ENCODE measurements around the gene SLC4A4. TPM values are rescaled to one million over a fixed set of nuclear protein-coding genes. Genes with fewer than 3 reads are reported as not detected.

Gene SLC4A4
- total RNA-seq, 1 donor from 2014 or later, result 3.0 TPM

DNA sequence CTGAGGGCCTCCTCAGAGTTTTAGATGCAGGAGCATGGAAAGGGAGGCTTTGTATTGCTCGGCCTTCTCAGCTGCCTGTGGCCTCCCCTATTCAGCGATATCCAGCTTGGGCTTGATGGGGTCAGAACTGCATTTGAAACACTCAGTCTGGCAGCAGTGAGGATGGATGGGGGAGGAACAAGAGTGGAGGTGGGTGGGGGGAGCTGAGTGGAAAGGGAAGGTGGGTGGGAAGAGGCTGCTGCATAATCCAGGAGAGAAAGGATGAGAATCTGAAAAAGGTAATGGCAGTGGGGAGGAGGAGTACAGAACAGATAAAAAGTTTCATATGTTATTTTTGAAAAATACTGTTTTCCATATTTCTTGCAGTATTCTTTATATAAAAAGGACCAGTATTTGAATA lies 202.7 kb downstream of the SLC4A4 start:
- Histone ChIP-seq H3K36me3 (ENCODE audit: insufficient read depth, low read length) (no peaks in the 10 kb centered on the region), H3K9me3 (ENCODE audit: insufficient read depth, low read depth, low read length) (no peaks in the 10 kb centered on the region), H3K9ac (ENCODE audit: low read length) (no peak overlapping the region), H3K27me3 (ENCODE audit: insufficient read depth, low read length) (no peaks in the 10 kb centered on the region), H3K4me1 (ENCODE audit: insufficient read depth, low read length) (peaks cover 6% of the 10 kb centered on the region), H3K4me3 (ENCODE audit: insufficient read depth, low read depth, low read length) (no peak overlapping the region), H4K20me1 (ENCODE audit: insufficient read depth, low read length) (no peaks in the 10 kb centered on the region), H2AFZ (ENCODE audit: low read depth, low read length) (no peak overlapping the region), H3K79me2 (ENCODE audit: insufficient read depth, low read length) (no peaks in the 10 kb centered on the region), H3K4me2 (ENCODE audit: low read length) (no peak overlapping the region), H3K27ac (ENCODE audit: low read depth, low read length) (no peak overlapping the region)
- H3K9me3 Mint-ChIP-seq (ENCODE audit: unreplicated experiment), result no peaks in the 10 kb centered on the region
- DNase-seq (ENCODE audit: low read depth), result no peak
- FAIRE-seq, result no peak
- no peaks in the 10 kb centered on the region for H3K36me3 Mint-ChIP-seq (ENCODE audit: low read depth, unreplicated experiment)
- H3K27me3 Mint-ChIP-seq (ENCODE audit: low read depth, unreplicated experiment), result no peaks in the 10 kb centered on the region
- H3K4me3 Mint-ChIP-seq (ENCODE audit: unreplicated experiment), result no peak overlapping the region
- TF ChIP-seq EZH2 (IDR thresholded peaks at IDR 0.05; ENCODE audit: insufficient read depth, low read length), result no peak
- TF ChIP-seq, protein P1, sequence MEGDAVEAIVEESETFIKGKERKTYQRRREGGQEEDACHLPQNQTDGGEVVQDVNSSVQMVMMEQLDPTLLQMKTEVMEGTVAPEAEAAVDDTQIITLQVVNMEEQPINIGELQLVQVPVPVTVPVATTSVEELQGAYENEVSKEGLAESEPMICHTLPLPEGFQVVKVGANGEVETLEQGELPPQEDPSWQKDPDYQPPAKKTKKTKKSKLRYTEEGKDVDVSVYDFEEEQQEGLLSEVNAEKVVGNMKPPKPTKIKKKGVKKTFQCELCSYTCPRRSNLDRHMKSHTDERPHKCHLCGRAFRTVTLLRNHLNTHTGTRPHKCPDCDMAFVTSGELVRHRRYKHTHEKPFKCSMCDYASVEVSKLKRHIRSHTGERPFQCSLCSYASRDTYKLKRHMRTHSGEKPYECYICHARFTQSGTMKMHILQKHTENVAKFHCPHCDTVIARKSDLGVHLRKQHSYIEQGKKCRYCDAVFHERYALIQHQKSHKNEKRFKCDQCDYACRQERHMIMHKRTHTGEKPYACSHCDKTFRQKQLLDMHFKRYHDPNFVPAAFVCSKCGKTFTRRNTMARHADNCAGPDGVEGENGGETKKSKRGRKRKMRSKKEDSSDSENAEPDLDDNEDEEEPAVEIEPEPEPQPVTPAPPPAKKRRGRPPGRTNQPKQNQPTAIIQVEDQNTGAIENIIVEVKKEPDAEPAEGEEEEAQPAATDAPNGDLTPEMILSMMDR (IDR thresholded peaks at IDR 0.05; ENCODE audit: insufficient read depth, low read depth, low read length), result no peak
- H3K27ac Mint-ChIP-seq (ENCODE audit: unreplicated experiment), result no peak overlapping the region
- peaks cover 4% of the 10 kb centered on the region for H3K4me1 Mint-ChIP-seq (ENCODE audit: low read depth, unreplicated experiment)

DNA sequence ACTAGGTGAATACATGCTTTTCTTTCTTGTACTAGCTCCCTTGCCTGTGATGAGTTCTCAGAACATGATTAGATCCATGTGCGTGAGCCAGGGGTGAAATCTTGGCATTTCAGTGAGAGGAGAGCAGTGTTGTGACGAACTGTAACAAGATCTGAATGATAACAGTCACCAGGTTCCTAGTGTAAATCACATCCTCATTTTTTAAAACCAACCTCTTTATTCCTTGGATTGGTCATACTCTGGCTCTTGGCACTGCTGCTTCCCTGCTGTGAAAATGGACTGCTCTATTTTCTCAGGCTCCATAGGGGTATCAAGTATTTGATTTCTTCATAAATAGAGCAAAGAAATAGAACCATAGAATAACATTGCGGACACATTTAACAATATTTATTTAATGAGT lies 206.3 kb downstream of the SLC4A4 start:
- FAIRE-seq (peak; percentile 90), DNase-seq (ENCODE audit: low read depth) (peak; percentile 54)
- TF ChIP-seq EZH2 (IDR thresholded peaks at IDR 0.05; ENCODE audit: insufficient read depth, low read length), result no peak
- TF ChIP-seq, protein P1 (IDR thresholded peaks at IDR 0.05; ENCODE audit: insufficient read depth, low read depth, low read length), result no peak
- Histone ChIP-seq H3K27ac (ENCODE audit: low read depth, low read length) (peak overlapping the region; percentile 66), H4K20me1 (ENCODE audit: insufficient read depth, low read length) (no peaks in the 10 kb centered on the region), H3K4me2 (ENCODE audit: low read length) (no peak overlapping the region), H3K79me2 (ENCODE audit: insufficient read depth, low read length) (no peaks in the 10 kb centered on the region), H3K9me3 (ENCODE audit: insufficient read depth, low read depth, low read length) (no peaks in the 10 kb centered on the region), H2AFZ (ENCODE audit: low read depth, low read length) (no peak overlapping the region), H3K4me1 (ENCODE audit: insufficient read depth, low read length) (peaks cover 6% of the 10 kb centered on the region), H3K36me3 (ENCODE audit: insufficient read depth, low read length) (no peaks in the 10 kb centered on the region), H3K27me3 (ENCODE audit: insufficient read depth, low read length) (no peaks in the 10 kb centered on the region), H3K9ac (ENCODE audit: low read length) (no peak overlapping the region), H3K4me3 (ENCODE audit: insufficient read depth, low read depth, low read length) (no peak overlapping the region)
- Mint-ChIP-seq H3K4me1 (ENCODE audit: low read depth, unreplicated experiment) (peaks cover 9% of the 10 kb centered on the region), H3K27me3 (ENCODE audit: low read depth, unreplicated experiment) (no peaks in the 10 kb centered on the region), H3K9me3 (ENCODE audit: unreplicated experiment) (no peaks in the 10 kb centered on the region), H3K36me3 (ENCODE audit: low read depth, unreplicated experiment) (no peaks in the 10 kb centered on the region), H3K4me3 (ENCODE audit: unreplicated experiment) (no peak overlapping the region), H3K27ac (ENCODE audit: unreplicated experiment) (no peak overlapping the region)

DNA sequence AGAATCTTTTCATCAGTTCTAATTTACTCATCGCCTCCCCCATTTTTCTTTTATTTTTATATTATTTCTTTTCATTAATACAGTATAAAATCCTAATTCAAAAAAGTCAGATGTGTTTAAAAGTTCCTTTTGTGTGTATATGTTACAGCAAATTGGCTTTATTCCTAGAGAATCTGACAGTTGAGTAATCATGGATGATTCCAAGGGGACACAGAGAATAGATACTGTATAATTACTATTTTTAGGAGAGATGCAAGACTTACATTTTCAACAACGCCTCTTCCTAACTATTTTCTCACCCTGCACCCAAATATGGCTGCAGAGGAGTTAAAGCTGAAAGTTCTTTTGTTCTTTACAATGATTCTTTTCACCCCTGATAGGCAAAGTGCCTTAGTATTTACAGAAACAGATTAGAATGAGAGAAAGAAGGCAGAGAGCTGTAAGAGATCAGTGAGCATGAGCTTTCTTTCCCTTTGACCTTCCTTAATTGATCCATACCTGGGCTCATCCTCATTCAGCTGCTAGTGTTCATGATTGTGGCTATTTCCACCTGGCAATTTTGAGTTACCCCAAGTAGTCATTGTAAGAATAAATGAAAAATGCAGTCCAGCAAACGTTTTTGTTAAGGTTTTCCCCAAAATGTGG lies 210.8 kb downstream of the SLC4A4 start:
- DNase-seq (ENCODE audit: low read depth), result no peak
- no peaks in the 10 kb centered on the region for H3K9me3 ChIP-seq (ENCODE audit: insufficient read depth, low read depth, low read length)
- Mint-ChIP-seq H3K4me3 (ENCODE audit: unreplicated experiment) (no peak overlapping the region), H3K36me3 (ENCODE audit: low read depth, unreplicated experiment) (no peaks in the 10 kb centered on the region), H3K27ac (ENCODE audit: unreplicated experiment) (no peak overlapping the region), H3K27me3 (ENCODE audit: low read depth, unreplicated experiment) (no peaks in the 10 kb centered on the region), H3K4me1 (ENCODE audit: low read depth, unreplicated experiment) (peaks cover 18% of the 10 kb centered on the region), H3K9me3 (ENCODE audit: unreplicated experiment) (no peaks in the 10 kb centered on the region)
- TF ChIP-seq EZH2 (IDR thresholded peaks at IDR 0.05; ENCODE audit: insufficient read depth, low read length), result no peak
- TF ChIP-seq, protein P1 (IDR thresholded peaks at IDR 0.05; ENCODE audit: insufficient read depth, low read depth, low read length), result no peak
- FAIRE-seq, result no peak
- H3K36me3 ChIP-seq (ENCODE audit: insufficient read depth, low read length), result peaks cover 3% of the 10 kb centered on the region
- no peak overlapping the region for H2AFZ ChIP-seq (ENCODE audit: low read depth, low read length)
- no peak overlapping the region for H3K4me3 ChIP-seq (ENCODE audit: insufficient read depth, low read depth, low read length)
- peaks cover 14% of the 10 kb centered on the region for H3K4me1 ChIP-seq (ENCODE audit: insufficient read depth, low read length)
- H3K27ac ChIP-seq (ENCODE audit: low read depth, low read length), result no peak overlapping the region
- H3K27me3 ChIP-seq (ENCODE audit: insufficient read depth, low read length), result no peaks in the 10 kb centered on the region
- H3K4me2 ChIP-seq (ENCODE audit: low read length), result peak overlapping the region; percentile 55
- no peaks in the 10 kb centered on the region for H3K79me2 ChIP-seq (ENCODE audit: insufficient read depth, low read length)
- H3K9ac ChIP-seq (ENCODE audit: low read length), result peak overlapping the region; percentile 30
- H4K20me1 ChIP-seq (ENCODE audit: insufficient read depth, low read length), result no peaks in the 10 kb centered on the region
